Stimulated activated CD8-positive, alpha-beta memory T cell treated with anti-CD3 and anti-CD28 coated beads, Interleukin-12 subunit alpha, Interleukin-12 subunit beta, amount 100 ng/mL, for 24 hours (primary cell): Measurements from ENCODE around the gene LEFTY1.

ENCODE experiments used
- DNase-seq: peaks from one replicate; pipeline ENCODE4 v3.0.0-alpha.2; 2020; ENCODE audit errors: extremely low read depth

LEFTY1 gene

DNA sequence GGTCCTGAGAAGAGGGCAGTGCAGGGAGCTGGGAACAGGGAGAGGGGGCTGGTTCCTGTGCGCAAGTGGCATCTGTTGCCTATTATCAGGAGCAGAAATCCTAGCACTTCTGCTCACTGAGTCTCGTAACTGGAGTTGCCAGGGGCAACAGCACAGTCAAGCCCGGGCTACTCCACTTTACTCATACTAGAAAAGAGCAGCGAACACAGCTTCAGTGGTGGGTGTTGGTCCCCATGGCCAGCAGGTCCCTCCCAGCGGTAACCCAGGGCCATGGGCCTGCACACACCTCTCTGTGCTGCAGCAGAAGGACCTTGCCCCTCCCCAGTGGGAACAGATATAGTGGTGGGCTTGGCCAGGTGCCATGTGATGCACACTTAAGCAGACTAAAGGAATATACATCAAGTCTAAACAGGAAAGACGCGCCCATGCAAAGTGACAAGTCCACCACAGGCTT is 26.6 kb upstream of the LEFTY1 start:
- no peak for DNase-seq

DNA sequence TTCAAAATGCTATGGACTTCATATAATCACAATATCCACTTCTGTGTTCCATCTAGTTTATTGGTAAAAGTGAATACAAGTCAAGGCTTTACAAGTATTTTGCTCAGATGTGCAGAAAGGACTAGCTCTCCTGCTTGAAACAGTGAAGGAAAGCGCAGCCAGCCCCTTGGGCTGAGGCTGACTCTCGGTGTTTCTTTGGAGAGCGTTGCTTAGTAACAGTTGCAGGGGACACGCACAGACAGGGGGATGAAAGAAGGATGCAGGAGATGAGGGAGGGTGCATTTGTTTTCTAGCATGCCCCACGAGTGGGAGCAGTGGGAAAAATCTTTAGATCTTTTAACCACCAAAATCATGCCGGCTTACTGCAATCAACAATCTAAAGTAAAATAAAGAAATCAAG is 26.0 kb upstream of the LEFTY1 start:
- DNase-seq, result no peak

DNA sequence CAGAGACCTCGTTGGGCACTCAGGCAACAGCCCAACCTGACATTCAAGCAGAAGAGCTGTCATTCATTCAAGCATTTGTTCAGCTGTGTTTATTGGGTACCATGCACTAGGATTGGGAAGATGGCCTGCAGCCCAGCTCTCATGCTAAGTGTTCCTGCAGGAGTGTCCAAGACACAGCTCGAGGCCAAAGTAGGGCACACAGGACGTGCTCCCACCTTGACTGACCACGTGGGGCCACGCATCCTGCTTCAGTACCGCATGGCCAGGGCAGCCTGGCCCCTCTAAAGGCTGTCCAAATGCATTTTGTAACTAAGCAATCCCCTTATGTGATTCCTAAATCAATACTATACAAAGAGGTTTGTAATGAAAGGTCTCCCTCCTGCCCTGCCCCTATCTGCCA is 25.4 kb upstream of the LEFTY1 start:
- no peak for DNase-seq

DNA sequence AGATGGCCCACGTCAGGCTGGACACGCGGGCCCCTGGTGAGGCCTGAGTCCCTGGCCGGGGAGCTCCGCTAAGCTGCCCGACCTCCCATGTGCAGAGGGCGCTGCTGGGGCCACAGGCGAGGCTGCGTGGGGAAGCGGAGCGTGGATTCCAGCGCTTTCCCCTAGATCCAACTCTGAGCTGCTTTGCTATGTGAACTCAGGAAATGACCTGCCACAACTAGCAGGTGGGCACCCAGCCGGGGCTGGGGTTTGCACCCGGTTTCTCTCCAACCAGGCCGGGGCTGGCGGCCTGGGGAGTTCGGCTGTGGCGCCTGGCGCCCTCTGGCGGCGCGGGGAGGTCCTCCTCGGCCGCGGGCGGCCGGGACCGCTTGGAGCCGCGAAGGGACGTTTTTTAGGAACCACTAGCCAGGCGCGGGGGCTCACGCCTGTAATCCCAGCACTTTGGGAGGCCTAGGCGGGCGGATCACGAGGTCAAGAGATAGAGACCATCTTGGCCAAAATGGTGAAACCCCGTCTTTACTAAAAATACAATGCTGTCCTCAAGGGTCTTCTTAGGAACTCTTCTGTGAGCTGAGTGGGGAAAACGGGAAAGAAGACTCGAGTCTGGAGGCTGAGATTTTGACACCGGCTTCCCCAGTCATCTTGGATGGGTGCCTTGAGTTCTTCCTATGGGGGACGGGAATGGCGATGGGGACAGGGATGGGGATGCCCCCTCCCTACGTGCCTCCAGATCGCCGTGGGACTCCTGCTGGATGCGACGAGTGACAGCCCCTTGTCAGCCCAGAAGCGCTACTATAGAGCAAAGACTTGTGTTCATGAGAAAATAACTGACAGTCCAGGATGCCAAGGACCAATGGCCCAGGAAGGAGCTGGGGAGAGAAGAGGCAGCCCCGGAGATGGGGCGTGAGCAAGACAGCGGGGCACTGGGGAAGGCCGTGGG is 22.5 kb upstream of the LEFTY1 start:
- no peak for DNase-seq

DNA sequence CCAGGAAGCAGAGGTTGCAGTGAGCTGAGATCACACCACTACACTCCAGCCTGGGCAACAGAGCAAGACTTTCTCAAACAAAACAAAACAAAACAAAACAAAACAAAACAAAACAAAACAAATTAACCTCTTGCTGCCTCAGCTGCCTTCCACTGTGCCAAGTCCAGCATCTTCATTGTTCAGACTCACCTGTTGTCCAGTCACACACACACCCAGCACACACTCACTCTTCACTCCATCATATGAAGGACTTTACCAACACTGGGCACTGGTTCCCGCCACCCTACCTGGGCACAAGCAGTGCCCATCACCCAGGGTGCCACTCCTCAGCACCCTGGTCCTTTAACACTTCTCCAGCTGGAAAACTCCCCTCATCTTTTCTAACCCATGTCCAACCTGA is 20.5 kb upstream of the LEFTY1 start:
- DNase-seq, result no peak

DNA sequence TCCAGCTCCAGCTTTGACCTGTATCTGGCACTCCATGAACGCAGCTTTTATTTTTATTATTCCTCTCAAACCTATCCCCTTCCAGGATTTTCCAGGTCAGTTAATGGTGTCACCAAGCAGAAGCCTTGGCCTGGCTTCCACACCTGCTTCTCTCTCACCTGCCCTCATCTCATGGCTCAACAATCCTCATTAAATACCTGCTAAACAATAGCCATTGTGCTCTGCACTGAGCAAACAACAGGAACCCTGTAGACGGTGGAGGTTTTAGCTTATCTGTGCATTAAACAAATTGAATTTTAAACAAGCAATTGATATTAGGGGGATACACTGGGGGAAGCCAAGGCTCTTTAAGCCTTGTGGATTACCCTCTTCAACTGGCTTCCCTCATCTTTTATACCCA is 19.8 kb upstream of the LEFTY1 start:
- no peak for DNase-seq

DNA sequence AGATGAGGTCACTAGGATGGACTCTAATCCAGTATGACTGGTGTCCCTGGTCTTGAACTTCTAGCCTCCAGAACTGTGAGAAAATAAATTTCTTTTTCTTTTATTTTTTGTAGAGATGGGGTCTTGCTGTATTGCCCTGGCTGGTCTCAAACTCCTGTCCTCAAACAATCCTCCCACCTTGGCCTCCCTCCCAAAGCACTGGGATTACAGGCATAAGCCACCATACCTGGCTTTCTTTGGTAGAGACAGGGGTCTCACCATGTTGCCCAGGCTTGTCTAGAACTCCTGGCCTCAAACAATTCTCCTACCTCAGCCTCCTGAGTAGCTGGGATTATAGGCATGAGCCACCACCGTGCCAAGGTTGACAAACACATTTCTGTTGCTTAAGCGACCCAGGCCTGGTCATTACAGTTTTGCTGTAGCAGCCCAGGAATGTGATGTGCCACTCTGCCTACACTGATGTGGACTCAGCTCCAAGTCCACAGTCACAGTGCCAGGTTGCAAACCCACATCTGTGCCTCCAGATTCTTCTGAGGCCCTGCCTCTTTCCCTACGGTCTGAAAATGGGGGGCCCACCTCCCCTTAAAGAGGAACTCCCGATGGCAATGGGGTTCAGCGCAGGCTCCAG is 19.2 kb upstream of the LEFTY1 start:
- DNase-seq, result no peak

DNA sequence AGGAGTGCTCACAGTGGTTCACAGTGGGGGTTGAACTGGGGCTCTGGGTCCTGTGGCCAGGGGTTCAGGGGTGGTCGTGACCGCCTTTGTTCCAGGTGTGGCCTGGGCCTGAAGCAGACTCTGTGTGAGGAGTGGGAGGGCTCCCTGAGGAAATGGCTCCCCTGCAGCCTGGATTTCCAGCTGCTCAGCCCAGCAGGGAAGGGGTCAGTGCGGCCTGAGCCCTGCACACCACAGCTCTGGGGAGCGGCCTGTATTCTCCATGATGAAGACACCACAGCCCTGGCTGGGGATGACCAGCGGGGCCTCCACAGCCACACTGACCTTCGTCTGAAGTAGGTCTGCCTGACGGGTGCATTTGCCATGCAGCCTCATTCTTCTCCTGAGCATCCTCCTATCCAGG is 18.4 kb upstream of the LEFTY1 start:
- DNase-seq, result no peak

DNA sequence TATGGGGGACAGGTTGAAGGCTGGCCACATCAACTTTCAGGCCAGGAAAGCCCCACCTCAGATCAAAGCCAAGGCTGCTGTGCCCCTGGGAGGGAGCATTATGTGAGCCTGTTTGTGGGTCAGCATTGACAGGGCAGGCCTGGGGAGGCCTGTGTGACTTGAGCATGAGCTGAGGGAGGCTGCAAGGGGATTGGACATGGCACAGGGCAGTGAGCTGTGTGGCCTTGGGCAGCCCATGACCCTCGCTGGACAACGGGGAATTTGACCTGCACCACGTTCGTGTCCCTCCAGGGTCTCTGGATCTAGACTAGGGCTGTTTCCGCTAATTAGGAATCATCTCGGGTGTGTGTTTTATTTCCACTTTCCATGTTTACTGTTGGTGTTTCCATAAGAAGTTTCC is 17.5 kb upstream of the LEFTY1 start:
- DNase-seq, result no peak

DNA sequence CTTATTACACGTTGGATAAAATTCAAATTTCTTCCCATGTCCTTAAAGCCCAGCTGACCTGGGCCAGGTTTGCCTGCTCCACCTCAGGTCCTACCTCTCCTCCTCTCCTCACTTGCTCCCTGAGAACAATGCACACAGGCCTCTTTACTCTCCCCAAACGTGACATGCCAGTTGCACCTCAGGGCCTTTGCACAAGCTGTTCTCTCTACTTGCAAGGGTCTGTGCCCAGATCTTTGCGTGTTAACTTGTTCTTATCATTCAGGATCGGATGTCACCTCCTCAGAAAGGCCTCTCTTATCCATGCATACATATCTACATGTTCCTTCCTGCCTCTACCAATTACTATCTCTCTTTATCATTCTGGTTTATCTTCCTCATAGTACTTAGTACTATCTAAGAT is 14.7 kb upstream of the LEFTY1 start:
- no peak for DNase-seq

DNA sequence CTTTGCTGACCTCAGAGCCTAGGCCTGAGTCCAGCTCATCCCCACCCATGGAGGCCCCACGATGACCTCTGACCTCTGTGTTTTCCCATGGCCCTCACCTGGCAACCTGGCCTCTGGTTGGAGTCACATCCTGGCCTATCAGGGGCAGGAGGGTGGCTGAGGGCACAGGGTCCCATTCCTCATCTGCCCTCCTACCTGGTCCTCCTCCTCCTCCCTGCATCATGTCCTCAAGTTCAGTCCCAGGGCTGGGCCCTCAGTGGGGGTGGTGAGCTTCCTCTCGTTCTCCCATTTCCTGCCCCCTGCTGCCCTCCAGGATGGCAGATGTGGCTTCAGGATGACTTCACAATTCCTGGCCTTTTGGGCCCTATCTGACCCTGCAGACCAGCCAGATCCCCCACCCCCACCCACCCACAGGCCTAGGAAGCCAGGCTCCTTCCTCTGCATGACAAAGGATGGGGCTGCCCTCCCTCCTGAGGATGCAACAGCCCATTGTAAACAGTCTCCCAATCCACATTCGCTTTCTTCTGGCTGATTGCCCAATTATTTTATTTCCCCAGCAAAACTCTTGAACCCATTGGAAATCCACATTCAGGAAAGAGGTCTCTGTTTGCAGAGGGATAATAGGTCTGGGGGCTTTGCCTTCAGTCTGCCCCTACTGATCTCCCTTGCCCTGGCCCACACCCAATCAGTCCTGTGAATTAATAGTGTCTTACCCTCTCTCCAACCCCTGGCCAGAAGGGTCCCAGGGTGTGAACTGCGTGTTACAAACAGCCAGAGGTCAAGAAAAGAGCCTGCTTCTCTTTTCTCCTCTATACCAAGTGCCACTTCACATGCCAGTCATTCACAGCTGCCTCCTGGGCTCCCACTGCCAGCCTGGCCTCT is 10.3 kb upstream of the LEFTY1 start:
- DNase-seq, result no peak

DNA sequence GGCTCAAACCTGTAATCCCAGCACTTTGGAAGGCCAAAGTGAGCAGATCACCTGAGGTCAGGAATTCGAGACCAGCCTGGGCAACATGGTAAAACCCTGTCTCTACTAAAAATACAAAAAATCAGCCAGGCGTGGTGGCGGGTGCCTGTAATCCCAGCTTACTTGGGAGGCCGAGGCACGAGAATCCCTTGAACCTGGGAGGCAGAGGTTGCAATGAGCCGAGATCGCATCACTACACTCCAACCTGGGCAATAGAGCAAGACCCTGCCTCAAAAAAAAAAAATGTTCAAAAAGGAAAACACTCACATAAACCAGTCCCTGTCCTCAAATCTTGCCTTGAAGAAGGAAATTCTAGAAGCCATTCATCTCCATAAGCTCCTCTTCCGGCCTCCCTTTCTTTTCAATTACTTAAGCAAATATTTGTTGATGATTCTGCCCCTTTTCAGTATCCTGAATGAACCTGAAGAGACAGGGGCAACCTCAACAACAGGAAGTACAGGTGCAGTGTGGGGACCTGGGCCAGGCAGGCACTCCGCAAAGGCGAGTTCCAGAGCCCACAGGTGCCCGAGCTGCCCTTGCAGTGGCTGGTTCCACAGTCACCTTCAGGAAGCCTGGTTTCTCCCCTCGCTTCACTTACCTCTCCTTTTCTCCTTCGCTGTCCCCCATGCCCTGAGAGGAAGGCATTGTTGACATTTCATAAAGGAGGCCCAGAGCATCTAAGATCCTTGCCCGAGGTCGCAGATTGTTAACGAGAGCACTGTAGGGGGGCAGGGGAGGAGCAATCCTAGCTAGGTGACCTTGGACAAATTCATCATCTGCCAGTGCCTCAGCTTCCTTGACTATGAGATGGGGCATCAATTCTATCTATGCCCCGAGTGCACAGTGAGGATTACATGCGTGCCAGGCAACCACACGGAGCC is 8.9 kb upstream of the LEFTY1 start:
- no peak for DNase-seq

DNA sequence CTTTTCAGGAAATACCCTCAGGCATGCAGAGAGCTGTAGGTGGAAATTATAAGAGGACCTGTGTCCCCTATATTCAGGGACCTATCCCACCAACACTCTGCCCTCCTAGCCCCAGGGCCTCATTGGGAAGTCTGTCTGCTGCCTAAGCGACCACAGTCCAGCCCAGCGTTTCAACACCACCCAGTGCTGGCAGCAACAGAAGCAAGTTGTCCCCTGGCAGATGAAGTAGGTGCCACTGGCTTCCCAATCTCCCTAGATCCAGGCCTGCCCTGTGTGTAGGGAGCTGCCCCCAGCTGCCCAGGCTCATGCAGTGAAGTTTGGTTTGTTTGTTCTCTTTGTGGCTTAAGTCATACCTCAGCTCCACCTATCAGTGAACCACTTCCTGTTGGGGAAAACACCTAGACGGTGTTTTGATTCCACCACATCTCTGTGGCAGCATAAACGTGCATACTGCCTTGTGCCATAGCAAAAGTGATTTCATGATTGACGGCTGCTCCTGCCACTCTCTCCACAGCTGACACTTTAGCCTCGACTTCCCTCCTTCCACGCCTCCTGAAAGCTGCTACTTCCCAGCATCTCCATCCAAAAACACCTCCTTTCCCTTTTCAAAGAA is 8.1 kb upstream of the LEFTY1 start:
- no peak for DNase-seq

DNA sequence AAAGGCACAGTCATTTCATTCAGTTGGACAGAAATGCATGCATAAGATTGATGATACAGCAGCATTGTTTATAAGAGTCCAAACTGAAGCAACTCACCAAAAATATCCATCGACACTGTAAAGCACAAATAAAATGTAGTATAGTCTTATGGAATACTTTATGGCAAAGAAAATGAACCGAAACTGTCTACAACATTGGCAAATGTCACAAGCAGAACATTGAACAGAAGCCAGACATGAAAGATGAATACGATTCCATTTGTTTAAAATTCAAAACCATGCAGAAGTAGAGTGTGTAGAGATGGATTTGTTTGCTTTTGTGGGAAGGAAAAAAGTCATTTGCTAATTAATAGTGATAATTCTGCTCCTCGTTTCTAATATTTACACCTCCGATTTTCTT is 7.5 kb upstream of the LEFTY1 start:
- DNase-seq, result no peak

DNA sequence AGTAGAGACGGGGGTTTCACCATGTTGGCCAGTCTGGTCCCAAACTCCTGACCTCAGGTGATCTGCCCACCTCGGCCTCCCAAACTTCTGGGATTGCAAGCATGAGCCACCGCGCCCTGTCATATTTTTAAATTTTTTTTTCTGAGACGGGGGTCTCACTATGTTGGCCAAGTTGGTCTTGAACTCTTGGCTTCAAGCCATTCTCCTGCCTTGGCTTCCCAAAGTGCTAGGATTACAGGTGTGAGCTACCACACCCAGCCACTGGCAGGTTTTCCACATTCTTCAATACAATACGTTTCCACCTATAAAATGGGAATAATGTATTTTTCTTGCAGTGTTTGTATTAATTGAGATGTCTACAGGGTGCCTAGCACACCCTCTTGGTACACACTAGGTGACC is 3.4 kb upstream of the LEFTY1 start:
- DNase-seq, result no peak

DNA sequence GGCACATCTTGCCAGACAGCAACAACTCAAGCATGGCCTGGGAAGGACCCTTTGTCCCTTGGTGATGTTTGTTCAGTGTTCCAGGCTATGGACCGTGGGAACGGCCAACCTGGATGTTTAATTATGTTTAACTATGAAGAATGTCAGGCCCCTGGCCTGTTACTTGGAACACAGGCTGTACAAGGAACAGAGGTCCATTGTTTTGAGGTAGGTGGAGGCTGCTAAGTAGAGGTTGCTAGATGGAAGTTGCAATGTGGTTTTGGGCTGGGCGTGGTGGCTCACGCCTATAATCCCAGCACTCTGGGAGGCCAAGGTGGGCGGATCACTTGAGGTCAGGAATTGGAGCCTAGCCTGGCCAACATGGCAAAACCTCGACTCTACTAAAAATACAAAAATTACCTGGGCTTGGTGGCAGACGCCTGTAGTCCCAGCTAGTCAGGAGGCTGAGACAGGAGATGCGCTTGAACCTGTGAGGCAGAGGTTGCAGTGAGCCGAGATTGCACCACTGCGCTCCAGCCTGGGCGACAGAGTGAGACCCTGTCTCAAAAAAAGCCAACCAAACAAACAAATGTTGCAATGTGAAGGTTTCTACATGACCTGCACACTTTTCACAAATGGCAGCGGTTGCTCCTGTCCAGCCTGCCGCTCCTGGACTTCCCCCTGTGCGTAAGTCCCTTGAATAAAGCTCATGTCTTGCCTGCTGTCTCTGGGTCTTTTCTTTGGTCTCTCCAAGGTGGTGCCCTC is 2.5 kb upstream of the LEFTY1 start:
- no peak for DNase-seq

DNA sequence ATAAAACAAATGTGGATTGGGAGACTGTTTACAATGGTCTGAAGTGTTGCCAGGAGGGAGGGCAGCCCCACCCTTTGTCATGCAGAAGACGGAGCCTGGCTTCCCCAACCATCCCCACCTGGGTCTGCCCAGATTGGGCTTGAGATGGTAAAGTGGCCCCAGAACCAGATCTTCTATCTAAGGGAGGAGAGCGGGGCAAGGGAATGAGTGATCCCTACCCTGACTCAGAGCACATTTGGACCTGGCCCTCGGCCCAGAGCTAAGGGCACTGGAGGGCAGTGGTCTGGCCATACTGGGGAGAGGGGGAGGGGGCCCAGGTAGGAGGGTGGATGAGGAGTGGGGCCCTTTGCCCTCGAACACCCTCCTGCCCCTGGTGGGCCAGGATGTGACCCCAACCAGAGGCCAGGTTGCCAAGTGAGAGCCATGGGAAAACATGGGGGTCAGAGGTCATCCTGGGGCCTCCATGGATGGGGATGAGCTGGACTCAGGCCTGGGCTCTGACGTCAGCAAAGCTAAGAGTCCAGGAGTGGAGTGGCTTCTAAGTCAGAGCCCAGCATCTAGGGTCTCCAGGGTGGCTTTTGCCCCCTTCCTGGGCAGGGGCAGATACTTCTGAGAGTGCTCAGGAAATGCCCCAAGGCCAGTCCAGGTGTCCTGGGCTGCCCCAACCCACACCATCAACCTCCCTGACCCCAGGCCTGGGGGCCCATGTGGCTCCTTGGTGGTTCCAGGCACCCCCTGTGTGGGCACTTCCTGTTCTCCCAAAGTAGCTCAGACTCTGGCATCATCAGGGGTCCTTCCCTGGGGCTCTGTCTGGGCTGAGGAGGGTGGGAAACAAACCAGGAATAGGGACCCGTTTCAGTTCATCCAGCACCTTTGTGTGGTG is 1.6 kb upstream of the LEFTY1 start:
- no peak for DNase-seq

DNA sequence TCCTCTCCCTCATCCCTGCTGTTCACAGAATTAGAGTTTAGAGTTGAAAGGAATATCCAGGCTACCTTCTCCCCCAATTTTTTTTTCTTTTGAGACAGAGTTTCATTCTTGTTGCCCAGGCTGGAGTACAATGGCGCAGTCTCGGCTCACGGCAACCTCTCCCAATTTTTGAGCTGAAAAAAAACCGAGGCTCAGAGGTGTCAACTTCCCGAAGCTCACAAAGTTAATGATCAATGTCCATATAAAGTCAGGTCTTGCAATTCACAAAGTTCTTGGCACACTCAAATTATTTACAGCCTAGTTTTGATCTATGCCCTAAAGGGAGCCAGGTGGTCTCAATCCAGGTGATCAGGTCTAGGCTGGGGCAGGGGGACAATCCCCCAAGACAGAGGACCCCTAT is 797 bp upstream of the LEFTY1 start:
- DNase-seq, result no peak

DNA sequence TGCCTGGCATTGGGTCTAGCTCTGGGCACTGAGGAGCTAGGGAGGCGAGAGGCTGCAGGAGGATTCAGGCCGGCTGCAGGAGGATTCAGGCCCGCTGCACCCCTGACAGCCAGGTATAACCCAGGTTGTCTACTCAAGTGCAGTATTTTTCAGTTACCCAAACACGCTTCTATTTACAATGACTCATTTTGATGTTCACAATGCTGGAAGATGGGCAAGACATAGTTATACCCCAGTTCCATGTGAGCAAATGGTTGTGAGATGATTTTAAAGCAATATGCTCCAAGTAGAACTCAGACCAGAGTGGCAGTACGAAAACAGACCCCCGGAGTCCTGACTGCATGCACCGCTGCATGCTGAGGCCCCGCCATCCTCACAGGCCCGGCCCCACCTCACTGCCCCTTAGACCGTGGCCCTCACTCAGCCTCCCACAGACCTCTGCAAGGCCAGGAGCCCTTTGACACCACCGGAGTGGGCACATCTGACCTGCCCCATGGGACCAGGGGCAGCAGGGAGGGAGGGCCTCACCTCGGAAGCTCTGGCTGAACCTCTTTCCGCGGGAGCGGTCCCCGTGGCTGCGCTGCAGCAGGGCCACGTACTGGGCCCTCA is 553 bp downstream of the LEFTY1 start:
- no peak for DNase-seq
